GM21737 (cell line): ENCODE measurements around the gene NCKAP5.

Experiments
- ATAC-seq: cut with Tn5 transposase; IDR thresholded peaks from one replicate; pipeline ENCODE4 v1.9.1; 2021; ENCODE audit warnings: mild to moderate bottlenecking, moderate library complexity; ENCODE audit not compliant: unreplicated experiment

Gene NCKAP5

GRCh38 chr2:133409581-133410285 is 158.5 kb downstream of the NCKAP5 start:
- ATAC-seq, result no peak

GRCh38 chr2:133408671-133409070 is 159.6 kb downstream of the NCKAP5 start:
- ATAC-seq, result no peak

DNA sequence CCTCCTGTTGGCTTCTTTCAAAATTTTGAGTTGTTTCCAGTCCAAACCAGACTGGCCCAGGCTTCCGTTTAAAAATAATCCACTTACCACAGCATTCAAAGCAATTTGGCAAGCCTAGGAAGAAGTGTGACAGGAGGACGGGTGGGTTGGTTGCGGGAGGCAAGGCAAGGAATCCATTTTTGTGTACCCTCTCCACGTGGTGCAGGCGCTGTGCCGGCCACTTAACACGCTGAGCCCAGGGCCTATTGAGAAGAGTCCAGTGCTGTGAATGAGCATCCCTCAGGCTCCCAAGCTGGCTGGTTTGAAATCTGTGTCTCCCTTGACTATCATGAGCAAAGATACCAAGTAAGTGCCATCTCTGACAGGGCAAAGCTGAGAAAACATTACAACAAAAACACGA is 160.9 kb downstream of the NCKAP5 start:
- ATAC-seq, result no peak

- no peak for ATAC-seq
Observed at GRCh38 chr2:133405252-133405651, 163.0 kb downstream of the NCKAP5 start.

DNA sequence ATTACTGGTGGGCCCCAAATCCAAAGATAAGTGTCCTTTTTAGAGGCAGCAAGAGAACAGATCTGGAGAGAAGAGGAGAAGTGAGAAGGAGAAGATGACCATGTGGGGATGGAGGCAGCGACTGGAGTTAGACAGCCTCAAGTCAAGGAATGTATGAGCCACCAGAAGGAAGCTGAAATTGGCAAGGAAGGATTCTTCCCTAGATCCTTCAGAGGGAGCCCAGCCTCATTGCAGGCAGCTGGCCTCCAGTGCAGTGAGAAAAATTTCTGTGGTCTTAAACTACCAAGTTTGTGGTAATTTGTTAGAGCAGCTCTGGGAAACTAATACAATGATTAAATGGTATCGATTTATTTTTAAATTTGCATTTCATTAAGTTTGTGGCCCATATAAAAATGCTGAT is 167.9 kb downstream of the NCKAP5 start:
- no peak for ATAC-seq

- no peak for ATAC-seq
Observed at GRCh38 chr2:133393895-133394294, 174.4 kb downstream of the NCKAP5 start.

DNA sequence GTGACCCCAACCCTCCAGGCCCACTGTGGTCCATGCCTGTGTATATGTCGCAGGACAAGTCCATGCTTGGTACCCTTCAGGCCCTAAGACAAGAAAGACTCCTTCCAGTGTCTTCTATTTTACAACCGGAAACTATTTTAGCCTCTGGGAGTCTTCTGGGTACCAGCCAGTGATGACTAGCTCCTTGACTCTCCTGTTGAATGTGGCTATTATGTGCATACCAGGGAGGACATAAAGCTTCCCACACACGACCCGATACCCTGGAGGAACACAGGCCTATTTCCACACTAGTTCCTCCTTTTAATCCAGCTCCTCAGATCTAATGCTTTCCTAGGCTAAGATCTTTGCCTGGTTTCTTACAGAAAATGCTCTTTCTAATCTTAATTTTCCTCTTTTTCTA is 178.1 kb downstream of the NCKAP5 start:
- ATAC-seq, result no peak

DNA sequence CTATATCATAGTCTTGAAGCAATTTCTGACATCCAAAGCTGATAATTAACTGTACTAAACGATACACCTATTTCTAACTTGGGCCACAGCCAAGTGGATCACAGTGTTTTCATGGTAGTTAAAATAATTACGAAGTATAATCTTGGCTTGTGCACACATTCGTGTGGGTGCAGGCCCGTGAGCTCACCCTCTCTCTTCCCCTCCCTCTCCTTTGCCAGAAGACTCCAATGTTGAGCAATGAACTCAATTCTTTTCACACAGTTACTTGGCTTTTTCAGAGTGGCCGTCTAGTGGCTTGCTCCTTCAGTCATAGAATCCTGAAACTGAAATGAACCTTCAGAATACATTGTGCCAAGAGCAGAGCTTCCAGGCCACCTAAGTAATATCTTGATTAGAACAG is 178.7 kb downstream of the NCKAP5 start:
- no peak for ATAC-seq

DNA sequence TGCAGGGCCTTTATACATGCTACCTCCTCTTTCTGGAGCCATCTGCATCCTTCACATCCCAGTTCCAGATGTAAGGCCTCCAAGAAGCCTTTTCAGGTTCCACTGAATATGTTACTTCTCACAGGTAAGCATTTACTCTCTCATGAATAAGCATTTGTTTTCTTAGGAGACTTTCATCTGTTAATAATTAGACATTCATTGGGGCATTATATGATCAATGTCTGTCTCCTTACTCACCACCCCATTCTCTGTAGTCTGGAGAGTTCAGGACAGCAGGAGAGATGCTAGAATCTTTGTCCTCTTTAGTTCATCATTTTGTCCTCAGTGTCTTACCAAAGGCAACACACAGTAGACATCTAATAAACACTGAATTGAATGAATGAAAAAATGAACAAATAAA is 185.7 kb downstream of the NCKAP5 start:
- ATAC-seq, result no peak

GRCh38 chr2:133380991-133381390 is 187.3 kb downstream of the NCKAP5 start:
- ATAC-seq, result no peak

- ATAC-seq, result no peak
Observed at GRCh38 chr2:133378928-133379549, 189.2 kb downstream of the NCKAP5 start.

DNA sequence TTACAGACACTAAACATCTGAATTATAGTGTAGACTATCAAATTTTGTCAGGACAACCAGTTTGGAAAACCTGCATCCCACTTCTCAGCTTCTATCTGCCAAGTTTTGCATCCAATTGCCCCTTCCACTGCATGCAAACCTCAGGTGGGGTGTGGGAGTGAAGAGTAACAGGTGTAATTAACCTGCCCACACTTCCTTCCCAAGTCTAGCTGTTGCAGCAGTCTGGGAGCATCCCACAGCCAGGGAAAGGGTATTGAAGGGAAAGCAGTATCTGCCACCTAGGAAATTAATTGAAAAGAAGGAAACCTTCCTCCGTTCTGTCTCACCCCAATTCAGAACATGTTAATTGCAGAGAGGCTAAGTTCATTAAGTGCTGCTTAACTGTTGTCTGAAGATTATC is 189.9 kb downstream of the NCKAP5 start:
- no peak for ATAC-seq

- ATAC-seq, result no peak
Observed at GRCh38 chr2:133377599-133377998, 190.7 kb downstream of the NCKAP5 start.

DNA sequence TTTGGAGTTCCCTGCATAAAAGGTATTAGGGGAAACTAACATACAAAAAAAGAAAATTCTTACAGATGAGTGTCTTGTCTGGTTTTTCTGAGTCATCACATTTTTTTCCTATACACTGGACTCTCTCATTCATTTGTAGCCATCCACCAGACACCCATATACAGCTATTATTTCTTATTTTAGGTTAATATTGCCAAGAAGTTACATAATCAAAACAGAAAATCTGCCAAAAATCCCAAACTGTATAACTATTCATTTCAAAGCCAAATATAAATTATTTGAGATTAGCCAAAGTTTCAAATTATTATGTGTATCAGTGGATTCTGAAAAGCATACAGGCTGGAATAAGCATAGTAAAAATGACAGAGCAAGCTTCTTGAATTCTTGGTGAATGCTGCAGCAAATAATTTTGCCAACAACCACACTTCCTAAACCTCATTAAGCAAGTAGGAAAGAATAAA is 191.2 kb downstream of the NCKAP5 start:
- ATAC-seq, result no peak

DNA sequence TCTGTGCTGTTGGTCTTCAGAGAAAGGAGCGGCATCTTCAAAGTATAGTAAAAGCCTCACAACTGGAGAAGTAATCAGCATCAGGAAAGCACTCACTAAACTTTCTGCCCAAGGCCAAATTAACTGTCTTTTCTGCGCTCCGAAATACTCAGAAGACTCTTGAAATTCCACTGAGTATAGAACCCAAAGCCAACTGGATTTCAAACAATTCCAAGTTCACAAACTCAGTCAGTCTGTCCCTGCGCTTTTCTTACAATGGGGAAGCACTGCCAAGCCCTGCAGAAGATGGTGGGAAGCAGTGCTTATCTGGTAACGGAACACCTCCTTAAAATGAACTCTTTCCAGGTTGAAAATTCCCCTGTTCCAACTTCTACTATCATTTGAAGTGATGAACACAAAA is 193.5 kb downstream of the NCKAP5 start:
- no peak for ATAC-seq

- no peak for ATAC-seq
Observed at GRCh38 chr2:133371286-133371685, 197.0 kb downstream of the NCKAP5 start.

- no peak for ATAC-seq
Observed at GRCh38 chr2:133369901-133370658, 198.2 kb downstream of the NCKAP5 start.

DNA sequence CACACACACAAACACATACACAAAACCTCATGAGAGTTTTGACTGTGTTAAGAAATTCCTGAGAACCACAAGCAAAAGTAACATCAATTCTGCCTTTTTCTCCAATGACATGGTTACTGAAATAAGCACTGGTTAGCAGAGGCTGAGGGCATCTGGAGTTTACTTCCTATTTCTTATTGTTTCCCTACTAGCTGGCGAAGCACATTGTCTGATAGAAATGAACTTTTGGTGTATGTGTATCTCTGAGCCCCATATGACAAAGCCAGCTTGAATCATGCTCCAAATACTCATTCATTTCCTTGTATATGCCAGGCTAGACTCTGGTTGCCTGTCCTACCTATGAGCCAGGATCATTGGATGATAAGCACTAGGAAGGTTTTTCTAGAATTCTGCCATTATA is 203.1 kb downstream of the NCKAP5 start:
- ATAC-seq, result no peak

DNA sequence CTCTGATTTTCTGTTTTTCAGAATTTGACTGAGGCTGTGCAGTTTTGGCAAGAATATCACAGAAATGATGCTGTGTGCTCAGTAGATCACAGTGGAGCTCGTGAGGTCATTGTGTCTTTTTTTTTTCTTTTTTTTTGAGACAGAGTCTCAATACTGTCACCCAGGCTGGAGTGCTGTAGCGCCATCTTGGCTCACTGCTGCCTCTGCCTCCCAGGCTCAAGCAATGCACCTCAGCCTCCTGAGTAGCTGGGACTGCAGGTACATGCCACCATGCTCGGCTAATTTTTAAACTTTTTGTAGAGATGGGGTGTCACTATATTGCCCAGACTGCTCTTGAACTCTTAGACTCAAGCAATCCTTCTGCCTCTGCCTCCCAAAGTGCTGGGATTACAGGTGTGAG is 203.6 kb downstream of the NCKAP5 start:
- no peak for ATAC-seq

DNA sequence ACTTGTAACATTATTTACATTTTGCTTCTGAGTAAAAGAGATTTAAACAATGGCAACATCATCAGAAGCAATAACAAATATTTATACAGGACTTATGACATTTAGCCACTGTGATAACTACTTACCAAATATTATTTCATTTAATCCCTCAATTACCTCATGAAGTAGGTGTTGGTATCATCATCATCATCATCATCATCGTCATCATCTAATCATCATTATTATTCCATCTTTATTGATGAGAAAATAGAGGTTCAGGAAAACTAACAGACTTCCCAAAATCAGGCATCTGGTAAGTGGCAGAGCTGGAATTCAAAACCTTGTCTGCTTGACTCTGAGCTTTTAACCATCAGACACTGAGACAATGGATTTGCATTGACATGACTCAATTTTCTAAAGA is 204.4 kb downstream of the NCKAP5 start:
- ATAC-seq, result no peak

GRCh38 chr2:133362061-133362476 is 206.2 kb downstream of the NCKAP5 start:
- no peak for ATAC-seq

DNA sequence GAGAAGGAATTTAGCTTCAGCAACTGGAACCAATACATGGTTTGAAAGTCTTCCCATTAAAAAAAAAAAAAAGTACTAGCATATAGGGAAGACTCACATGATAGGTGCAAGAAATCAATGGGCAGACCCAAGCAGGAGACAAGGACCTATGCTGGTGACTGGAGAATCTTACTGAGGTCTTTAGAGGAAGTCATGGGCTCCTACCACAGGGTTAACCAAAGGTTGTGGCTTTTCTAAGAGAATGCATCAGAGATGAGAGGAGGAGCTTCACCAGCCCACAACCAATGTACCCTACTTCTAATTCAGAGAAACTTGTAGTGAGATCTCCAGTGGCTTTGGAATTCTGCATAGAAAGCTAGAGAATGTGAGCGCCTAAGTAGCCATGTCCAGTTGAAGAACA is 207.4 kb downstream of the NCKAP5 start:
- ATAC-seq, result no peak
